ENCODE data around the gene LIMS2.

Gene LIMS2

DNA sequence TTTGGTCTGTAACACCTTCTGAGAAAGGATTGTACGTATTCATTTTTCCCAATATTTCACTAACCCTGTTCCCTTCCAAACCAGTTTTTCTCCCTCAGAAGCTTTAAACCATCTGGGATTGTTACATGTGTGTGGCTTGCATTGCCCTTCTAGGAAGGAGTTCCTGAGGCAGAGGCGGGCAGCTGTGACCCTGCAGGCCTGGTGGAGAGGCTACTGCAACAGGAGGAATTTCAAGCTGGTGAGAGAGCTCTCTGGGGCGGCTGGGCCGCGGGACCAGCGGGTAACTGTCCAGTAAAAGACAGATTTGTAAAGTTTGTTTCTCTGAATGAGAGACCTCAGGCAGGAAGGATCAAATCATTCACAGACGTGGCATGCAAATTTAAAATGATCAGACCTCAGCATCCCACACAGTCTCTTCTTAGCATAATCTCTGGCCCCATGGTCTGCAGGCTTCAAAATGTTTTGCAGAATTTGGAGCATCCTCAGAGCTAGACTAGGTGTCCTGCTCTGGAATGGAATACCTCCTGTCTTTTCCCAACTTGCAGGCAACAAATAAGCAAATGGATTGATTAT, 69.6 kb downstream of the LIMS2 start:
- DNase-seq (ENCODE audit: low read depth in 2 of 2): no peak

DNA sequence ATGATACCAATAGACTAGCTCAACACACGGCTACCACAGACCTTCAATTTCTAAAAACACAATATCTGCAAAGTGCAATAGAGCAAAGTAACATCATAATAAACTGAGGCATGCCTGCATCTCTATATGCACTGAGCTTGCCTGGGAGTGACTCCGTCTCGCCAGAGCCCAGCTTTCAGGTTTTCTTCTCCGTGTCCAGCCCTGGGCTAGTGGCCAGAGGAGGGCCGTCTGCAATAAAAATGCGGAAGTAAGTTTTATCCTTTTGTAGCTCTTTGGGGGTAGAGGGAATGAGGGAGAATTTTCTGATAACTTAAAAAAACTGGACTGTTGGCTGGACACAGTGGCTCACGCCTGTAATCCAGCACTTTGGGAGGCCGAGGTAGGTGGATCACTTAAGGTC, 70.3 kb downstream of the LIMS2 start:
- no peak for DNase-seq (ENCODE audit: low read depth in 2 of 2)

DNA sequence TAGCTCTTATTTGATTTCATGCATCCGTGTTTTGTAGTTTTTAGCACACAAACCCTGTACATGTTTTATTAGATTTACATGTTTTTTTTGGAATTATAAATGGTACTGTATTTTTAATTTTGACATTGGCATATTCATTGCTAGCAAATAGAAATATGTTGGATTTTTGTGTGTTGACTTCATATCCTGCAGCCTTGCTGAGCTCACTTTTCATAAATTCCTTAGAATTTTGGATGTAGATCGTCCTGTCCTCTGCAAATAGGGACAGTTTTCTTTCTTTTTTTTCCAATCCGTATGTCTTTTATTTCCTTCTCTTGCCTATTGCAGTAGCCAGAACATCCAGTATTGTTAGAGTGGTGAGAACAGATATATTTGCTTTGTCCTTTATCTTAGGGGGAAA, 76.1 kb downstream of the LIMS2 start:
- no peak for DNase-seq (ENCODE audit: low read depth in 2 of 2)

DNA sequence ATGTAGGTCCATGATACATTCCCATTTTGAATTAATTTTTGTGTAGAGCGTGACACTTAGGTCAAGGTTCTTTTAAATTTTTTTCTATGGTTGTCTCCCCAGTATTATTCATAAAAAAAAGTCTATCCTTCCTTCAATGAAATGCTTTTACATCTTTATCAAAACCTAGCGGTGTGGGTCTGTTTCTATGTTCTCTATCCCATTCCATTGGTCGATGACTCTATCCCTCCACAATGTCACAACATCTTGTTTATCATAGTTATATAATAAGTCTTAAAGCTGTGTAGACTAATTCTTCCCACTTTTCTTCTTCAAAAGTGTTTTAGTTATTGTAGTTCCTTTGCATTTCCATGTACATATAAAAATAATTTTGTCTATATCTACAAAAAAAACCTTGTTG, 76.6 kb downstream of the LIMS2 start:
- no peak for DNase-seq (ENCODE audit: low read depth in 2 of 2)

DNA sequence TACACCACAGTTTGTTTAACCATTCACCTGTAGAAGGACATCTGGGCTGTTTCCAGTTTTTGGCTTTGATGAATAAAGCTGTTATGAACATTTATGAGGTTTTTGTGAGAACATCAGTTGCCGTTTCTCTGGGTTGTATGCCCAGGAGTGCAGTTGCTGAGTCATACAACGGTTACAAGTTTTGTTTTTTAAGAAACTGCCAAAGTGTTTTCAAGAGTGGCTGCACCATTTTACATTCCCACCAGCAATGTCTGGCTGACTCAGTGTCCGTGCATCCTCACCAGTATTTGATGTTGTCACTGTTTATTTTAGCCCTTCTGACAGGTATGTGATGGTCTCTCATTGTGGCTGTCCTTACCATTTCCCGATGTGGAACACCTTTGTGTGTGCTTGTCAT, 77.3 kb downstream of the LIMS2 start:
- DNase-seq (ENCODE audit: low read depth in 2 of 2): no peak

DNA sequence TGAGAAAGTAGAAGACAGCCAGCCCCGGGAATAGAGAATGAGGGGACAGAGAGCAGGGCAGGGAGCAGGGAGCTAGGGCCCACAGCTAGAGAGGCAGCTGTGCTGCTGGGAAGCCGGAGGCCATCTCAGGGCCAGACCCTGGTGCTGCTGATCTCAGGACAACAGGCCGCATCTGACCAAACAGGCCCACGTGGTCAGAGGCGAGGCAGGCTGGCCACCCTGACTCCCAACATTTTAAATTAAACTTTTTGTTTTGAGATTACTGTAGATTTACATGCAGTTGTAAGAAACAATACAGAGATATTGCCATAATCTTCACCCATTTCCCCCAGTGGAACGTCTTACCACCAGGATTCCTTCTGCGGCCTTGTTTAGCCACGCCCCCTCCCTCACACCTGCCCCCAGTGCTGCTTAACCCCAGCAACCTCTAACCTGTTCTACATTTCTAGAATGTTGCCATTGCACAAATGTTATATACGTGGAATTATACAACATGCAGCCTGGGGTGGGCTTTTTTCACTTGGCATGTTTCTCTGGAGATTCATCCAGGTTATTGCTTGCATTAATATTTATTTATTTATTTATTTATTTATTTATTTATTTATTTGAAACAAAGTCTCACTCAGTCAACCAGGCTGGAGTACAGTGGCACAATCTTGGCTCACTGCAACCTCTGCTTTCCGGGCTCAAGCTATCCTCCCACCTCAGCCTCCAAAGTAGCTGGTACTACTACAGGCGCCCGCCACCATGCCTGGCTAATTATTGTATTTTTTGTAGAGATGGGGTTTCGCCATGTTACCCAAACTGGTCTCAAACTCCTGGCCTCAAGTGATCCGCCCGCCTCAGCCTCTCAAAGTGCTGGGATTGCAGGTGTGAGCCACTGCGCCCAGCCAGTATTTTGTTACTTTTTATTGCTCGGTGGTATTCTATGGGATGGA, 78.0 kb downstream of the LIMS2 start:
- no peak for DNase-seq (ENCODE audit: low read depth in 2 of 2)

DNA sequence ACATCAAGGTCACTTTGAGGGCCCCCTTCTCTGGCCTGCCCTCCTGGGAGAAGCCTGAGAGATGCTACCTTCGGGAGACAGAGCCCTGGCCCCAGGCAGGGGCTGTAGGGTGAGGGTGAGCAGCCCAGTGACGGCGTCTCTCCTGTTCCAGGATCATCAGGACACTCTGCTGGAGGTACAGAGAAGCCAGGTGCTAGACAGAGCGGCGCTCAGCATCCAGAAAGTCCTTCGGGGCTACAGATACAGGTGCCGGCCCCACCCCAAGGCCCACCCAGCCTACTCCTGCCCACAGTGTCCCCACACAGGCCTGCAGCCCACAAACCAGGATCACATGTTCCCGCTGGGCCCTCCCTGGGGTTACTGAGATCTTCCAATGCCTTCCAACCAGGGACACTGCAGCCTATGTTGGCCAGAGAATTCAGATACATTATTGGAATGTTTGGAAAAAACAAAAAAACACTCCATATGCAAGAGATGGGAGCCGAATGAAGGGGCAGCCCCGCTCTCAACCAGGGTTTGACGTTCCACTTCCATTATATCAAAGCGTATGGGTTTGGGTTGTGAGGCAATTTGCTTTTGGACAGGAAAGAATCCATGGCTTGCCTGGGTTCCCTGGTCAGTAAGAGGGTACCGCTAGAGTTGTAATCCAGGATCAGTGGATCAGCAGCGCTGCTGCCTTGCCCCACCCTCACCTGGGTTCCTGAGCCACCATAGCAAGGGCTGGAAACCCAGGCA, 78.9 kb downstream of the LIMS2 start:
- DNase-seq (ENCODE audit: low read depth in 2 of 2): no peak

DNA sequence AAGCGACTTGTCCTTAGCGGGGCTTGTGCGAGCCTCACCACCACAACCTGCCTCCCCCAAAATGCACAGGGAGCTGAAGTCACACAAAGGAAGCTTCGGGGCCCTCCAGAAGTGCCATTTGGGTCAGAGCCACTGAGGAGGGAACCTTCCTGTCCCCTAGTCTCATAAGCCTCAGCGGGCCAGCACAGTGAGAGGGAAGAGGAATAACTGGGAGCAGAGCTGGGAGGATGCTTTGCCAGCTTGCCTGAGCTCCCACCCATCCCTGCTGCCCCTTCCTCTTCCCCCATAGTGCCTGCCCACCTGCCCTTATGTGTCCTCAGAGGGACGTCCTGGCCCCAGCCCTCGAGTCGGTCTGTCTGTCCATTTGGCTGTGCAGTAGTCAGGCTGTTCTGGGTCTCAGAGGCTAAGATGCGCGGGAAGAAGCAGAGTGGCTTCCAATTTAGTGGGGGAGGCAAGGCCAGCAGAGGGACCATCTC, 81.2 kb downstream of the LIMS2 start:
- no peak for DNase-seq (ENCODE audit: low read depth in 2 of 2)

DNA sequence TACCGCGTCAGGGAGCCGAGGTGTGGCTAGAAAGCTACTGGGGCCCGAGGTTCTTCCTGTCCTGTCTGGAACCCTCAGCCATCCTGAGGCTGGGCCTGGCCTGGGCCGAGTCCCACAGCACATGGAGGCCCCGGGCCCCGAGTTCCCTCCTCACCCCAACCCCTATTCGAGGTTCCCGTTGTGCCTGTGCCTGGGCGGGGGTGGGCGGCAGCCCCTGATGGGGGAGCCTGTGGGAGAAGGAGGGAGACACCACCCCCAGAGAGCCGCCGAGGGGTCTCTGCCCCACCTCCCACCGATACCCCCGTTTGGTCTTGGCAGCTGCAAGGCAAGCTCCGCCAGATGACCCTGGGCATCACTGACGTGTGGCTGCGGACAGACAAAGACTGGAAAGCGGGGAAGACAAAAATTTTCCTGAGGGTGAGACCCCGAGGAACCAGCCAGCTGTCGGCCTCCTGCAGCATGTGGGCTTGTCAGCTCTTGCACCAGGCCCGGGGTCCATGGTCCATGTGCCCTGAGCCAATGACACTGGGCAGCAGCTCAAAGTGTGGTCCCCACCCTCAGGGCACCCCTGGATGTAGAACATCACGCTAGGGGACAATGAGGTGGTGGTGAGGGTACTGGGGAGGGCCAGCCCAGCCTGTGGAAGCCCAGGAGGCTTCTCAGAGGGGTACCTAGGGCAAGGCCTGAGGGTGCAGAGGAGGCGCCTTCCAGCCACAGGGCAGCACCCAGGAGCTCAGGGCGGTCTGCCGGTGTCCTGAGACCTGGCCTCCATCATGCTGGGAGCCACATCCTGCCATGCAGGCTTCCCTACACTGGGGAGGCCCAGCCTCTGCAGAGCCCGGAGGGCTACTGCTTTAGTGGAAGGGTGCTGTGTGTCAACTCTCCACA, 81.9 kb downstream of the LIMS2 start:
- DNase-seq (ENCODE audit: low read depth in 2 of 2): no peak

DNA sequence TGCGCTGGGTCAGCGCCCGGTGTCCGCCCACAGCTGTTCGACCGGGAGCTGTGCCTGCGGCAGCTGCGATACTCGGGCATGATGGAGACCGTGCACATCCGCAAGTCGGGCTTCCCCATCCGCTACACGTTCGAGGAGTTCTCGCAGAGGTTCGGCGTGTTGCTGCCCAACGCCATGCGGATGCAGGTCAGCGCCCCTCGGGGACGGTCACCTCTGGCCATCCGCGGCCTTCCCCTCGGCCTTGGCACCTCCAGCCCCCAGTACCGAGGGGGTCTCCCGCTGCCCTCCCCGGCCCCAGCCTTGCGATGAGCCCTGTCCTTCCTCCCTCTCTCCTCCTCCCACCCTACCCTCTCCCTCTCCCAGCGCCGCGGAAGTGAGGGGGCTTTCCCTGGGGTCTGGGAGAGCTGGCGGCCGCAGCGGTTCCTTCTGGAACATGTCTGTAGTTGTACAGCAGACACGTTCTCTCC, 82.5 kb downstream of the LIMS2 start:
- DNase-seq (ENCODE audit: low read depth in 2 of 2): no peak

DNA sequence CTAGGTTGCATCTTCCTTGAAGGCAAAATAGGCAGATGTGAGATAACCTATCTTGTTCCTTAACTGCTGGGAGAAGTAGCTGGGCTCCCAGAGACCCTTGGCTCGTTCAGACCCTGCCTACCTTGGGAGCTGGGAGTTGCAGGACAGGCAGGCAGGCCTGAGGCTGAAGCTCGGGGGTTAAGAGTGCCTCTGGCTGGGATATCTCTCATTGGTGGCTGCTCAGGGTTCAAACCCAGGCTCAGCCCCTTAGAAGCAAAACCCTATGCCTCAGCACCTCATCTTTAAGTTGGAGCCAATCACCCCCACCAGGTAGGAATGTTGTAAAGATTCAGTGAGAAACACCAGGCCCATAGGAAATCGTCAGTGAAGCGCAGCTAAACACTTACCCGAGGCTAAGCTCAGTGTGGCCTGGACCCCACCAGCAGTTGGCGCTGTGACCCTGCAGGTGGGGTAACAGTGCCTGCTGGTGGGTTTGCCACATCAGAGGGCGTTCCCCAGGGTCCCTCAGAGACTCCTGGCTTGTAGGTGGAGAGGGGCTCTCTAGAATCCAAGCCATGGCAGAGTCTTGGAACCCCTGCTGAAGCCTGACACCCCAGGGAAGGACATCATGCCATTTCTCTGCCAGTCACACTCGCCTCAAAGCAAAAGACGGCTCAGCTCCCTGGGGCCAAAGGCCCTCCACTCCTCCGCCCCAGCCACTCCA, 84.0 kb downstream of the LIMS2 start:
- DNase-seq (ENCODE audit: low read depth in 2 of 2): peak; percentile 6 to 38

DNA sequence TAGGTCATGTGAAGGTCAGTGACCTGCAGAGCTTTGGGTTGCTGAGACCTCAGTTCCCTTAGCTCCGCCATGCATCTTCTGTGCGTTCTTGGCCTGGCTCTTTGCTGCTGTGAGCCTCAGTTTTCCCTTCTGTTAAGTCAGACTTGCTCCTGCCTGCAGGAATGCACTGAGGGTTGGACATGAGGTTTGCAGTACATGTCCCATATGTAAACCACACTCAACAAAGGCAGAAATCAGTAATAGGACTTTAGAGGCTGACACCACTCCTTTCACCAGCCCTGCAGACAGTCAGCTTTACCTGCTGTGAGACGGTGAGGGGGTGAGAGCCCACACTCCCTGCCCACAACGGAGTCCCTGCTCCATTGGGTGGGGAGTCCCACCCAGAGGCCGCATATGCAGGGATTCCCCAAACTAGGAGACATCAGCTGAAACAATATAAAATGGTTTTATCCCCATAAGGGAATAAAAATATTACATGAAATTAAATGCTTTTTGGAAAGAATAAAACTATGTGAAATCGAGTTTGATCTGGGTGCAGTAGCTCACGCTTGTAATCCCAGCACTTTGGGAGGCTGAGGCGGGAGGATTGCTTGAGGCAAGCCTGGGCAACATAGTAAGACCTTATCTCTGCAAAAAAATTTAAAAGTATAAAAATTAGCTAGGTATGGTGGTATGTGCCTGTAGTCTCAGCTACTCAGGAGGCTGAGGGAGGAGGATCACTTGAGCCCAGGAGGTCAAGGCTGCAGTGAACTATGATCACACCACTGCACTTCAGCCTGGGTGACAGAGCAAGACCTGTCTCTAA, 84.7 kb downstream of the LIMS2 start:
- DNase-seq (ENCODE audit: low read depth in 2 of 2): no peak

DNA sequence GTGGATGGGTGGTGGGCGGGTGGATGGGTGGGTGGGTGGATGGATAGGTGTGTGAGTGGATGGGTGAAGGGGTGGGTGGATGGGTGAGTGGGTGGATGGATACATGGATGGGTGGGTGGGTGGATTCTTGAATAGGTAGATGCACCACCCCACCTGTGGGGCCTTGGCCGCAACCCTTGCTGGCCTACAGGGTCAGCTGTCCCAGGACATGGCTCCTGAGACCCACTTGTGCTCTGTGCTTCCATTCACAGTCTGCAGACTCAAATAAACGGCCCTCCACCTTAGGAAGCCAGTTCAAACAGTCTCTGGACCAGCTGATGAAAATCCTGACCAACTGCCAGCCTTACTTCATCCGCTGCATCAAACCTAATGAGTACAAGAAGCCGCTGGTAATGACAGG, 85.5 kb downstream of the LIMS2 start:
- DNase-seq (ENCODE audit: low read depth in 2 of 2): no peak

DNA sequence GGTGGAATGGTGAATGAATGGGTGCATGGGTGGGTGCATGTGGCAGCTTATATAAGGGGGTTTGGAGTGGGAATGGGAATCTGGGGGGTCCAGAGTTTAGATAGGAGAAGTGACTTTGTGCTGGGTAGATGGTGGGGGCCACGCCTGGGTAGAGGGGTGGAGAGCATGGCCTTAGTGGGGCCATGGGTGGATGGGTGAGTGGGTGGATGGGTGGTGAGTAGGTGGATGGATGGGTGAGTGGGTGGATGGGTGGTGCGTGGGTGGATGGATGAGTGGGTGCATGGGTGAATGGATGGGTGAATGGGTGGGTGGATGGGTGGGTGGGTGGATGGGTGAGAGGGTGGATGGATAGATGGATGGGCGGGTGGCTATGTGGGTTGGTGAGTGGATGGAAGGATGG, 86.0 kb downstream of the LIMS2 start:
- no peak for DNase-seq (ENCODE audit: low read depth in 2 of 2)
